Stimulated activated CD8-positive, alpha-beta memory T cell treated with anti-CD3 and anti-CD28 coated beads, Interleukin-4, amount 100 ng/mL, for 1 hour (primary cell): ENCODE data around the gene GPC5.
"Not testable (repeated sequence)": the region's sequence is repeated elsewhere in the genome, so short reads cannot be mapped to it uniquely, and the experiment has no call there.

Experiments used
- DNase-seq, 2 donors: peaks; one replicate each; pipeline ENCODE4 v3.0.0-alpha.2; 2020; ENCODE audit warnings: low read depth in 2 of 2, low spot score in 1 of 2

Gene GPC5

GRCh38 chr13:91836553-91836952, 438.1 kb downstream of the GPC5 start:
- no peak for DNase-seq

GRCh38 chr13:91845612-91846011, 447.2 kb downstream of the GPC5 start:
- DNase-seq = no peak

- DNase-seq = no peak
These were observed 465.3 kb downstream of the GPC5 start for GRCh38 chr13:91863699-91864098.

- DNase-seq = no peak
These were observed 469.9 kb downstream of the GPC5 start for GRCh38 chr13:91868351-91868750.

GRCh38 chr13:91878491-91878890, 480.1 kb downstream of the GPC5 start:
- no peak for DNase-seq

- DNase-seq = no peak
These were observed 480.9 kb downstream of the GPC5 start for GRCh38 chr13:91879360-91879759.

GRCh38 chr13:91882918-91883317, 484.5 kb downstream of the GPC5 start:
- DNase-seq = no peak

GRCh38 chr13:91889641-91890040, 491.2 kb downstream of the GPC5 start:
- DNase-seq = no peak

GRCh38 chr13:91891141-91891540, 492.7 kb downstream of the GPC5 start:
- no peak for DNase-seq

GRCh38 chr13:91893040-91893439, 494.6 kb downstream of the GPC5 start:
- no peak for DNase-seq

GRCh38 chr13:91894316-91894715, 495.9 kb downstream of the GPC5 start:
- DNase-seq = no peak

GRCh38 chr13:91896547-91896946, 498.1 kb downstream of the GPC5 start:
- no peak for DNase-seq

GRCh38 chr13:91898986-91899385, 500.6 kb downstream of the GPC5 start:
- DNase-seq = not testable (repeated sequence)

GRCh38 chr13:91902291-91902690, 503.9 kb downstream of the GPC5 start:
- DNase-seq = no peak

GRCh38 chr13:91904005-91904404, 505.6 kb downstream of the GPC5 start:
- DNase-seq = no peak

- DNase-seq = no peak
These were observed 506.2 kb downstream of the GPC5 start for GRCh38 chr13:91904597-91904996.

GRCh38 chr13:91907398-91907797, 509.0 kb downstream of the GPC5 start:
- DNase-seq = no peak

GRCh38 chr13:91909617-91910016, 511.2 kb downstream of the GPC5 start:
- no peak for DNase-seq

- DNase-seq = no peak
These were observed 524.7 kb downstream of the GPC5 start for GRCh38 chr13:91922969-91923592.

GRCh38 chr13:91930687-91931086, 532.3 kb downstream of the GPC5 start:
- DNase-seq = no peak

- no peak for DNase-seq
These were observed 535.9 kb downstream of the GPC5 start for GRCh38 chr13:91934354-91934753.

GRCh38 chr13:91946498-91947070, 548.2 kb downstream of the GPC5 start:
- DNase-seq = no peak

- DNase-seq = no peak
These were observed 550.3 kb downstream of the GPC5 start for GRCh38 chr13:91948736-91949135.
